Measurements from ENCODE around the gene CREBBP.

- TF ChIP-seq TAF1 (IDR thresholded peaks at IDR 0.05; ENCODE audit: borderline replicate concordance, low read depth, low read length) (no peak), EZH2phosphoT487 (IDR thresholded peaks at IDR 0.05; ENCODE audit: borderline replicate concordance, low read depth) (no peak), CTCF (IDR thresholded peaks at IDR 0.05) (no peak), PBX3 (IDR thresholded peaks at IDR 0.05) (no peak), MAX (IDR thresholded peaks at IDR 0.05; ENCODE audit: low read depth) (no peak)
Observed at GRCh38 chr16:3745751-3746355, 134.7 kb downstream of the CREBBP start.
